BJ (cell line): ENCODE measurements around the gene HMCN2. TPM values are rescaled to one million over a fixed set of nuclear protein-coding genes. Genes with fewer than 3 reads are reported as not detected.

Experiments used
- CTCF ChIA-PET: fragments of 350-600 bp; formaldehyde crosslinking; extraction: SDS; loops from one replicate; lab custom pipeline; 2021; ENCODE audit warnings: antibody characterized with exemption, inconsistent platforms; lab: Yijun Ruan, JAX
- POLR2A ChIA-PET: fragments of 300-600 bp; sonication (Branson Sonifier 250); formaldehyde crosslinking; extraction: SDS; loops from one replicate; lab custom pipeline; 2021; ENCODE audit warnings: antibody characterized with exemption; lab: Charles Lee
- DNase-seq: peaks from one replicate; pipeline ENCODE4 v3.0.0-alpha.2; 2011; ENCODE audit warnings: low read depth
- H3K27me3 ChIP-seq: 2 replicates; pipeline ENCODE4 v1.6.0; 2011; ENCODE audit warnings: low read length; ENCODE audit not compliant: control insufficient read depth, insufficient read depth
- H3K36me3 ChIP-seq: 2 replicates; pipeline ENCODE4 v1.5.1; 2011; ENCODE audit warnings: low read length; ENCODE audit not compliant: control insufficient read depth, insufficient read depth
- H3K4me3 ChIP-seq: 2 replicates; pipeline ENCODE4 v1.5.1; 2011; ENCODE audit warnings: low read depth, mild to moderate bottlenecking, control low read depth, low read length
- CTCF ChIP-seq: IDR thresholded peaks from 2 replicates; pipeline ENCODE4 v1.5.1; 2011; ENCODE audit warnings: low read depth, mild to moderate bottlenecking, control low read depth, inconsistent platforms, low read length, moderate library complexity; ENCODE audit not compliant: insufficient read depth
- polyA plus RNA-seq: library from polyadenylated mRNA; depleted of rRNA; stranded (reverse); fragments of >200 nt; gene quantifications from 2 replicates; pipeline ENCODE4 v1.2.3, GENCODE V29; 2011

Gene HMCN2
- polyA plus RNA-seq, 1 experiment, result not detected

- peak; percentile 89 for TF ChIP-seq CTCF
- no peaks in the 10 kb centered on the region; the same call in 1 of the 2 replicates for H3K27me3 ChIP-seq
- DNase-seq, result no peak
- ChIA-PET POLR2A (no interaction called here), CTCF (interaction anchor here (0.5 to 4.1 kb wide), 32 partner anchors 11 to 441 kb away, joined by 3 to 37 read pairs (median 4); no protein-coding TSS in a partner anchor)
- H3K36me3 ChIP-seq, result no peaks in the 10 kb centered on the region
- no peak overlapping the region for H3K4me3 ChIP-seq
Observed at GRCh38 chr9:130243015-130243881, 22.3 kb upstream of the HMCN2 start.

- CTCF ChIA-PET, result interaction anchor here (0.6 to 4.1 kb wide), 19 partner anchors 10 to 204 kb away, joined by 3 to 37 read pairs (median 3); no protein-coding TSS in a partner anchor
Observed at GRCh38 chr9:130243882-130244170, 21.7 kb upstream of the HMCN2 start.

GRCh38 chr9:130244548-130245165 lies 20.9 kb upstream of the HMCN2 start:
- CTCF ChIA-PET, result interaction anchor here (0.6 to 4.1 kb wide), 9 partner anchors 9 to 146 kb away, joined by 3 to 37 read pairs (median 4); no protein-coding TSS in a partner anchor
- Histone ChIP-seq H3K27me3 (no peaks in the 10 kb centered on the region; the same call in 1 of the 2 replicates), H3K36me3 (no peaks in the 10 kb centered on the region), H3K4me3 (no peak overlapping the region)
- POLR2A ChIA-PET, result no interaction called here
- TF ChIP-seq CTCF, result no peak
- DNase-seq, result no peak

More at GRCh38 chr9:130243882-130244170, 21.7 kb upstream of the HMCN2 start:
- POLR2A ChIA-PET, result no interaction called here
- TF ChIP-seq CTCF, result no peak
- no peaks in the 10 kb centered on the region; the same call in 1 of the 2 replicates for H3K27me3 ChIP-seq
- no peaks in the 10 kb centered on the region for H3K36me3 ChIP-seq
- no peak overlapping the region for H3K4me3 ChIP-seq
- DNase-seq, result no peak

- POLR2A ChIA-PET, result no interaction called here
Observed at GRCh38 chr9:130245474-130245873, 20.1 kb upstream of the HMCN2 start.

More at GRCh38 chr9:130245474-130245873, 20.1 kb upstream of the HMCN2 start:
- Histone ChIP-seq H3K27me3 (no peaks in the 10 kb centered on the region; the same call in 1 of the 2 replicates), H3K36me3 (no peaks in the 10 kb centered on the region), H3K4me3 (no peak overlapping the region)
- DNase-seq, result no peak
- no peak for TF ChIP-seq CTCF
- CTCF ChIA-PET, result interaction anchor here (0.6 to 1.7 kb wide), 5 partner anchors 10 to 456 kb away, joined by 3 to 4 read pairs (median 4); no protein-coding TSS in a partner anchor
